Skeletal muscle satellite cell (primary cell): ENCODE measurements around the gene RPTN. TPM values are rescaled to one million over a fixed set of nuclear protein-coding genes. Genes with fewer than 3 reads are reported as not detected.

Experiments used
- H3K27me3 ChIP-seq: 2 replicates; pipeline ENCODE4 v1.7.0; 2013; ENCODE audit warnings: low read length; ENCODE audit not compliant: control insufficient read depth, insufficient read depth
- H3K36me3 ChIP-seq: 2 replicates; pipeline ENCODE4 v1.7.0; 2013; ENCODE audit warnings: mild to moderate bottlenecking, control low read depth, low read length; ENCODE audit not compliant: insufficient read depth
- H3K4me1 ChIP-seq: 2 replicates; pipeline ENCODE4 v1.7.0; 2013; ENCODE audit warnings: low read length; ENCODE audit not compliant: control insufficient read depth, insufficient read depth
- H3K4me2 ChIP-seq: 2 replicates; pipeline ENCODE4 v1.7.0; 2013; ENCODE audit warnings: mild to moderate bottlenecking, low read length
- H3K4me3 ChIP-seq: 2 replicates; pipeline ENCODE4 v1.7.0; 2013; ENCODE audit warnings: low read length
- H3K9ac ChIP-seq: 2 replicates; pipeline ENCODE4 v1.7.0; 2013; ENCODE audit warnings: mild to moderate bottlenecking, low read depth, low read length, moderate library complexity
- H3K9me3 ChIP-seq: replicated peaks from 2 replicates; pipeline ENCODE4 v1.7.0; 2013; ENCODE audit warnings: mild to moderate bottlenecking, control low read depth, low read length
- total RNA-seq: library from RNA; depleted of rRNA; stranded (reverse); fragments of >200 nt; gene quantifications from 2 replicates; pipeline ENCODE4 v1.2.3, GENCODE V29; 2012; rRNA removed

The RPTN gene
- not detected in 2 replicates for total RNA-seq

GRCh38 chr1:152159144-152159543 is at the start of gene RPTN:
TSS of gene RPTN (minus strand) at chr1:152159228. CDS start at chr1:152157889, 1,339 bp downstream.
- Histone ChIP-seq H3K4me1 (peaks cover 10% of the 10 kb centered on the region), H3K27me3 (peaks cover 35% of the 10 kb centered on the region), H3K36me3 (no peaks in the 10 kb centered on the region), H3K9me3 (no peaks in the 10 kb centered on the region), H3K4me2 (no peak within 1 kb of the TSS), H3K4me3 (no peak within 1 kb of the TSS), H3K9ac (no peak within 1 kb of the TSS)

GRCh38 chr1:152198982-152199381 is 40.0 kb upstream of the RPTN start:
- no peaks in the 10 kb centered on the region for H3K36me3 ChIP-seq
- H3K9ac ChIP-seq: no peak overlapping the region
- H3K4me1 ChIP-seq: no peaks in the 10 kb centered on the region
- no peak overlapping the region for H3K4me3 ChIP-seq
- no peaks in the 10 kb centered on the region for H3K9me3 ChIP-seq
- H3K27me3 ChIP-seq: no peaks in the 10 kb centered on the region
- H3K4me2 ChIP-seq: no peak overlapping the region

GRCh38 chr1:152197361-152197941 is 38.4 kb upstream of the RPTN start:
- no peaks in the 10 kb centered on the region for H3K36me3 ChIP-seq
- H3K27me3 ChIP-seq: peaks cover 5% of the 10 kb centered on the region
- no peak overlapping the region for H3K9ac ChIP-seq
- no peak overlapping the region for H3K4me3 ChIP-seq
- no peaks in the 10 kb centered on the region for H3K9me3 ChIP-seq
- H3K4me2 ChIP-seq: no peak overlapping the region
- H3K4me1 ChIP-seq: no peaks in the 10 kb centered on the region

GRCh38 chr1:152191711-152192110 is 32.7 kb upstream of the RPTN start:
- Histone ChIP-seq H3K9ac (no peak overlapping the region), H3K27me3 (peaks cover 5% of the 10 kb centered on the region), H3K36me3 (no peaks in the 10 kb centered on the region), H3K9me3 (no peaks in the 10 kb centered on the region), H3K4me2 (no peak overlapping the region), H3K4me1 (peaks cover 6% of the 10 kb centered on the region), H3K4me3 (no peak overlapping the region)

GRCh38 chr1:152191260-152191659 is 32.2 kb upstream of the RPTN start:
- H3K27me3 ChIP-seq: peaks cover 5% of the 10 kb centered on the region
- H3K36me3 ChIP-seq: no peaks in the 10 kb centered on the region
- H3K9me3 ChIP-seq: no peaks in the 10 kb centered on the region
- no peak overlapping the region for H3K9ac ChIP-seq
- H3K4me1 ChIP-seq: peaks cover 6% of the 10 kb centered on the region
- H3K4me2 ChIP-seq: no peak overlapping the region
- H3K4me3 ChIP-seq: no peak overlapping the region

- Histone ChIP-seq H3K4me3 (no peak overlapping the region), H3K27me3 (peaks cover 5% of the 10 kb centered on the region), H3K9ac (no peak overlapping the region)
These were observed 31.6 kb upstream of the RPTN start for GRCh38 chr1:152190589-152190988.

GRCh38 chr1:152189657-152190442 is 30.8 kb upstream of the RPTN start:
- Histone ChIP-seq H3K4me2 (peak overlapping the region; percentile 80), H3K27me3 (peaks cover 5% of the 10 kb centered on the region), H3K36me3 (no peaks in the 10 kb centered on the region), H3K4me3 (peak overlapping the region; percentile 64), H3K9me3 (no peaks in the 10 kb centered on the region), H3K4me1 (peaks cover 10% of the 10 kb centered on the region), H3K9ac (peak overlapping the region; percentile 75)

More at GRCh38 chr1:152190589-152190988, 31.6 kb upstream of the RPTN start:
- Histone ChIP-seq H3K9me3 (no peaks in the 10 kb centered on the region), H3K36me3 (no peaks in the 10 kb centered on the region), H3K4me2 (no peak overlapping the region), H3K4me1 (peaks cover 6% of the 10 kb centered on the region)

- Histone ChIP-seq H3K27me3 (peaks cover 5% of the 10 kb centered on the region), H3K9me3 (no peaks in the 10 kb centered on the region), H3K9ac (peak overlapping the region; percentile 75), H3K4me3 (peak overlapping the region; percentile 64), H3K4me2 (peak overlapping the region; percentile 80), H3K36me3 (no peaks in the 10 kb centered on the region), H3K4me1 (peaks cover 10% of the 10 kb centered on the region)
These were observed 29.9 kb upstream of the RPTN start for GRCh38 chr1:152188673-152189591.

- H3K4me2 ChIP-seq: no peak overlapping the region
- H3K9ac ChIP-seq: no peak overlapping the region
- no peaks in the 10 kb centered on the region for H3K27me3 ChIP-seq
- H3K36me3 ChIP-seq: no peaks in the 10 kb centered on the region
- no peak overlapping the region for H3K4me3 ChIP-seq
- H3K9me3 ChIP-seq: no peaks in the 10 kb centered on the region
- H3K4me1 ChIP-seq: peaks cover 28% of the 10 kb centered on the region
These were observed 27.7 kb upstream of the RPTN start for GRCh38 chr1:152186556-152187285.

GRCh38 chr1:152185544-152186391 is 26.7 kb upstream of the RPTN start:
- no peak overlapping the region for H3K4me2 ChIP-seq
- peaks cover 28% of the 10 kb centered on the region for H3K4me1 ChIP-seq
- H3K9ac ChIP-seq: no peak overlapping the region
- H3K36me3 ChIP-seq: no peaks in the 10 kb centered on the region
- H3K4me3 ChIP-seq: no peak overlapping the region
- H3K9me3 ChIP-seq: no peaks in the 10 kb centered on the region
- no peaks in the 10 kb centered on the region for H3K27me3 ChIP-seq
